Neutrophil (primary cell): Measurements from ENCODE around the gene AMZ1.

Experiments
- H3K27ac ChIP-seq: fragments of 200-600 bp; sonication (generic); 2 replicates; pipeline ENCODE4 v1.5.1; 2016; ENCODE audit warnings: mild to moderate bottlenecking, moderate library complexity
- H3K27me3 ChIP-seq: fragments of 200-600 bp; sonication (generic); 2 replicates; pipeline ENCODE4 v1.6.0; 2016; ENCODE audit warnings: mild to moderate bottlenecking
- H3K36me3 ChIP-seq: fragments of 200-600 bp; sonication (generic); 2 replicates; pipeline ENCODE4 v1.5.1; 2017
- H3K4me1 ChIP-seq, 2 experiments: fragments of 200-600 bp in 1 of 2; sonication (generic) in 1 of 2; 1 replicate in 1 of 2; 2 replicates in 1 of 2; pipeline versions ENCODE4 v1.5.1 to v1.6.1; 2013 to 2016; ENCODE audit warnings: low read depth in 1 of 2, low read length in 1 of 2, mild to moderate bottlenecking in 1 of 2, moderate library complexity in 1 of 2; ENCODE audit not compliant: control insufficient read depth in 1 of 2, insufficient read depth in 1 of 2
- H3K4me3 ChIP-seq, 2 experiments: fragments of 200-600 bp in 1 of 2; sonication (generic) in 1 of 2; 1 replicate in 1 of 2; 2 replicates in 1 of 2; pipeline ENCODE4 v1.5.1; 2013 to 2016; ENCODE audit warnings: low read depth in 1 of 2, low read length in 1 of 2, mild to moderate bottlenecking in 1 of 2, moderate library complexity in 1 of 2
- H3K9me3 ChIP-seq: fragments of 200-600 bp; sonication (generic); 2 replicates; pipeline ENCODE4 v1.5.1; 2016
- TF ChIP-seq, protein P1 (sequence below): fragments of 200-600 bp; sonication (generic); IDR thresholded peaks from 2 replicates; pipeline ENCODE4 v1.5.1; 2016; ENCODE audit warnings: antibody characterized with exemption

Gene AMZ1

DNA sequence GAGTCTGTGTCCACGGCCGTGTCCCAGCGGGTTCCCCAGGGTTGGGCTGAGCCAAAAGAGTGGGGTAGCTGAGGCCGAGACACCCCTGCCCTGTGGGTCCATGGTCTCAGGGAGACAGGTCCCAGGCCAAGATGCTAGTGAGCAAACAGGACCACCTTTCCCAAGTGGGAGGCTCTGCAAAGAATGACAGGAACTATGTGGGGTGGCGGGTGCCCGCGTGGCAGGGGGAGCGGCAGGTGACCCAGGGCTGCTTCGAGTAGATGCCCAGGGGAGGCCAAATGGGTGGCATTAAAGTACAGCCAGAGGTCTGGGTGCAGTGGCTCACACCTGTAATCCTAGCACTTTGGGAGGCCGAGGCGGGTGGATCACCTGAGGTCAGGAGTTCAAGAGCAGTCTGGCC, 38.0 kb upstream of the AMZ1 start:
- Histone ChIP-seq H3K9me3 (no peaks in the 10 kb centered on the region), H3K27me3 (no peaks in the 10 kb centered on the region), H3K4me3 (no peak overlapping the region), H3K36me3 (peaks cover 26% of the 10 kb centered on the region), H3K4me1 (peaks cover 15 to 24% of the 10 kb centered on the region in 2 experiments), H3K27ac (no peak overlapping the region)
- TF ChIP-seq, protein P1, sequence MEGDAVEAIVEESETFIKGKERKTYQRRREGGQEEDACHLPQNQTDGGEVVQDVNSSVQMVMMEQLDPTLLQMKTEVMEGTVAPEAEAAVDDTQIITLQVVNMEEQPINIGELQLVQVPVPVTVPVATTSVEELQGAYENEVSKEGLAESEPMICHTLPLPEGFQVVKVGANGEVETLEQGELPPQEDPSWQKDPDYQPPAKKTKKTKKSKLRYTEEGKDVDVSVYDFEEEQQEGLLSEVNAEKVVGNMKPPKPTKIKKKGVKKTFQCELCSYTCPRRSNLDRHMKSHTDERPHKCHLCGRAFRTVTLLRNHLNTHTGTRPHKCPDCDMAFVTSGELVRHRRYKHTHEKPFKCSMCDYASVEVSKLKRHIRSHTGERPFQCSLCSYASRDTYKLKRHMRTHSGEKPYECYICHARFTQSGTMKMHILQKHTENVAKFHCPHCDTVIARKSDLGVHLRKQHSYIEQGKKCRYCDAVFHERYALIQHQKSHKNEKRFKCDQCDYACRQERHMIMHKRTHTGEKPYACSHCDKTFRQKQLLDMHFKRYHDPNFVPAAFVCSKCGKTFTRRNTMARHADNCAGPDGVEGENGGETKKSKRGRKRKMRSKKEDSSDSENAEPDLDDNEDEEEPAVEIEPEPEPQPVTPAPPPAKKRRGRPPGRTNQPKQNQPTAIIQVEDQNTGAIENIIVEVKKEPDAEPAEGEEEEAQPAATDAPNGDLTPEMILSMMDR = no peak

DNA sequence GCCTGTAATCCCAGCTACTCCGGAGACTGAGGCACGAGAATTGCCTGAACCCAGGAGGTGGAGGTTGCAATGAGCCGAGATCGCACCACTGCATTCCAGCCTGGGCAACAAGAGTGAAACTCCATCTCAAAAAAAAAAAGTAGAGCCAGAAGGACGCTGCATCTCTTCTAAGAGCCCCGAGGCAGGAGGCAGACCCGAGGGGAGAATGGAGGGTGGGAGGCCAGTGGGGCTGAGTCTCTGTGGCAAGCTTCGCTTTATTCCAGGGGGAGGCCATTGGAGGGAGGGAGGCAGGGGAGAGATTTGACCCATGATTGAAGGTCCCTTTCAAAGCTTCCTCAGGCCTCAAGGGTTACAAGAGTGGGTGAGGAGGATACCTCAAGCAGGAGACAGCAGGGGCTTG, 37.6 kb upstream of the AMZ1 start:
- H3K27ac ChIP-seq = no peak overlapping the region
- H3K9me3 ChIP-seq = no peaks in the 10 kb centered on the region
- H3K36me3 ChIP-seq = peaks cover 26% of the 10 kb centered on the region
- TF ChIP-seq, protein P1 = no peak
- H3K4me1 ChIP-seq = peaks cover 10 to 19% of the 10 kb centered on the region in 2 experiments
- H3K27me3 ChIP-seq = no peaks in the 10 kb centered on the region
- H3K4me3 ChIP-seq = no peak overlapping the region

DNA sequence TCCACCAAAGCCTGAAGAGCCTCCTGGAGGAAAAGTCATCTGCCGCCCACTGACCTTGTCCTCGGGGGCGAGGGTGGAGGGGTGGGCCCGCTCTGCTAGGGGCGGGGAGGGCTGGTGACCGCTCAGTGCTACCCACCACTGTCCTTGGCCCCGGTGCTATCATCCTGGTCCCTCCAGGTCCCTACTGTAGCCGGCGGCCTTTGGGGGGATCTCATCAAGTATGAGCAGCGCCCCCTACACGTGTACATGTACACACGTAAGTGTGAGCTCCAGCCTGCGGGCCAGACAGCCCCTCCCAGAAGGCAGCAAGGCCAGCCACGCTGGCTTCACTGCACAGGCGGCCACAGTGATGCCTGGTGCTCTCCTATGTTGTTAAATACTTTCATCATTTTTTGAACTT, 36.7 kb upstream of the AMZ1 start:
- Histone ChIP-seq H3K9me3 (no peaks in the 10 kb centered on the region), H3K27me3 (no peaks in the 10 kb centered on the region), H3K4me1 (peaks cover 2 to 10% of the 10 kb centered on the region in 2 experiments), H3K36me3 (peaks cover 28% of the 10 kb centered on the region), H3K27ac (no peak overlapping the region), H3K4me3 (no peak overlapping the region)
- TF ChIP-seq, protein P1 = no peak

DNA sequence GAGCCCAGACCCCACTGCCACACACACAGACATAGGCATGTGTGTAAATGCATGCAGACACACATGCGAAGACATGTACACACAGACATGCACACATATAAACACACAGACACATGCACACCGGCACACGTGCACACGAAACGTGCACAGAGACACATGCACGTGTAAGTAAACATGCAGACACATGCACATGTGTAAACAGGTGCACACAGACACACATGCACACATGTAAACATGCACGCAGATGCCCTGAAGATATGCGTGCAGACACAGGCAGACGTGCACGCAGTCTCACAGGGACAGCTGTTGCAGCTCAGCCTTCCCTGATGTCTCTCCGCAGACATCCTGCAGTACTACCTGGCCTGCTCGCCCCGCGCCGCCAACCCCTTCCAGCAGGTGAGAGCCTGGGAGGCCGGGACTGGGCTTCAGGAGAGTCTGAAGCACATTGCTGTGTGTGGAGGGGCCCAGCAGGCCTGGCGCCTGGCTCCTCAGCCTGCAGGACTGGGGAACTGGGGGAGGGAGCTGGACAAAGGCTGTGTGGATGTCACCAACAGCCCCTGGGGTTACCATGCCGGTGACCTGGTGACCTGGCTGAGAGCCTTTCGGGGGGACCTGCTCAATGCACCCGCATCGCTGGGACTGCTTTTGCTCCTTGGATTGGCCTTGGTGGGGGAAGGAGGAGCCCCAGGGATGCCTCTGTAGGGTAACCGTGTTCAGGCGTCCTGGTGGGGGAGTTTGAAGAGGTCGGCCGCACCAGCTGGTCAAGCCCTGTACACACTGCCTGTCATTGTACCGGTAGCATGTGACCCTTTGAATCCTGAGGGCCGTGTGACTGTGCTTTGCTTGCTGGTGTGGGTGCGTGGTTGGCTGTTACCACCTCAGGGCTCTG, 35.9 kb upstream of the AMZ1 start:
- H3K4me3 ChIP-seq = no peak overlapping the region
- peaks cover 34% of the 10 kb centered on the region for H3K36me3 ChIP-seq
- TF ChIP-seq, protein P1 = no peak
- peaks cover 0 to 4% of the 10 kb centered on the region in 2 experiments for H3K4me1 ChIP-seq
- H3K27ac ChIP-seq = no peak overlapping the region
- H3K9me3 ChIP-seq = no peaks in the 10 kb centered on the region
- no peaks in the 10 kb centered on the region for H3K27me3 ChIP-seq

DNA sequence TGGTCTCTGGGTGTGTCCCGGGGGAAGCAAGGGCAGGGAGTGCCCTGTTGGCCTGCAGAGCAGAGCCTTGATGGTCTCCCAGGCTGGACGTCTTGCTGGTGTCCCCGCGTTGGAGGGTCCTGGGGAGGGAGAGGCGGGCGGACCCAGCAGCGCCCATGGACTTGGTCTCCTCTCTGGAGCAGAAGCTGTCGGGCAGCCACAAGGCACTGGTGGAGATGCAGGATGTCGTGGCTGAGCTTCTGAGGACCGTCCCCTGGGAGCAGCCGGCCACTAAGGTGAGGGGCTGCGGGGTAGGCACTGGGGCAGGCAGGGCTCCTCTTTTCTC, 35.3 kb upstream of the AMZ1 start:
- Histone ChIP-seq H3K36me3 (peaks cover 37% of the 10 kb centered on the region), H3K9me3 (no peaks in the 10 kb centered on the region), H3K27me3 (no peaks in the 10 kb centered on the region), H3K4me3 (no peak overlapping the region), H3K4me1 (no peaks in the 10 kb centered on the region), H3K27ac (no peak overlapping the region)
- TF ChIP-seq, protein P1 = no peak
